ENCODE data around the gene PGAP1.
"Not testable (repeated sequence)": the region's sequence is repeated elsewhere in the genome, so short reads cannot be mapped to it uniquely, and the experiment has no call there.

Gene PGAP1

DNA sequence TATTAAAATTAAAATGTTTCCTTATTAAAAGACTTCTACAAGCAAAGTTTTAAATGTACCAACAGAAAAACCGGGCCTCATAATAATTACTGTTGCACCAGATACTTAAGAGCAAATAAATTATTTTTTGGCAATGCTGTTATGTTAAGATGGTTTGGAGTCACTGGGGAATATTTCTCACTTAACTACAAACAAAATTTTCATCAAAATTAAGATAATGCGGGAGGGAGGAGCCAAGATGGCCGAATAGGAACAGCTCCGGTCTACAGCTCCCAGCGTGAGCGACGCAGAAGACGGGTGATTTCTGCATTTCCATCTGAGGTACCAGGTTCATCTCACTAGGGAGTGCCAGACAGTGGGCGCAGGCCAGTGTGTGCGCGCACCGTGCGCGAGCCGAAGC is 21.1 kb downstream of the PGAP1 start:
- DNase-seq (ENCODE audit: insufficient read length, low spot score); FAIRE-seq: not testable (repeated sequence)

DNA sequence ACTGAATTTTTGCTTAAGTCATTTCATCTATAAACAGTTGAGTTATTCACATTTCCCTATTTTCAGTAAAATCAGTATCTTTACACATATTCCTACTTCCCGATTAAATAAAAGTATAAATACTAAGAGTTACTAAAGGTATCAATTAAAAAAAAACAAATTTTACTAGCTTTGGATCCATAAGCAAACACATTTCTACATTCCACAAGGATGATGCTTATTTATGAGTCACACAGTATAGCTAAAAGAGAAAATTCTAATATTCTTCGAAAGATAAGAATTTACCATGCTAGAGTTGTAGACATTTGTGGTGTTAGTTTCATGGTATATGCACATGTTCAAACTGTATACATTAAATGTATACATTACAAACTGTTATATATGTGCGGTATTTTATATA is 23.7 kb downstream of the PGAP1 start:
- FAIRE-seq (no peak), DNase-seq (ENCODE audit: insufficient read length, low spot score) (no peak)

DNA sequence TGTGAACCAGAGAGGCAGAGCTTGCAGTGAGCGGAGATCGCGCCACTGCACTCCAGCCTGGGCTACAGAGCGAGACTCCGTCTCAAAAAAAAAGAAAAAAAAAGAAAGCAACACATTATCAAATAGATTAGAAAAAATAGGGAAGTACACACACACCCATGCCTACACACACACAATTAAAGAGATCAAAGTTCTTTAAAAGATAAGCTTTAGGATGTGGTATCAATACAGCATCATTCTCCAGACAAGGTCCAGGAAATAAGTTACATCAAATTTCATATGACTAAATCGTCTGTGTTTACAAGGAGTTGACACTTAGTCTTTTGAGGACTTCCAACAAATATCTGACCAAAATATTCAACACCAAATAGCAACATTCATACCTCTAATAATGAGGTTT is 25.7 kb downstream of the PGAP1 start:
- DNase-seq (ENCODE audit: insufficient read length, low spot score) (no peak), FAIRE-seq (no peak)

DNA sequence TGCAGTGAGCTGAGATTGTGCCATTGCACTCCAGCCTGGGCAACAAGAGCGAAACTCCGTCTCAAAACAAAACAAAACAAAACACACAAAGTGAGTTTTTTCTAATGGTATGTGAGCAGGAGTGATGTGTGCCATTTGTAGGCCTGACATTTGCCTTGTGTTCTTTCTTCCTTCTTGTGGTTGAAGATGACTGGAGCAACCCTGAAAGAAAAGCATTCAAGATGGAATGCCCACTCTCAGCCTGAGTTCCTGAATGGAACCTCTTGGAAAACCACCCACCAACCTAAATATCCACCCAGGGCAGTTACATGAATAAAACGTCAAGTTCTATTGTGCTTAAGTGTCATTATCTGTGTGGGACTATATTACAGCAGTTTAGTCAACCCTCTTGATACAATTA is 26.5 kb downstream of the PGAP1 start:
- FAIRE-seq (no peak), DNase-seq (ENCODE audit: insufficient read length, low spot score) (no peak)

DNA sequence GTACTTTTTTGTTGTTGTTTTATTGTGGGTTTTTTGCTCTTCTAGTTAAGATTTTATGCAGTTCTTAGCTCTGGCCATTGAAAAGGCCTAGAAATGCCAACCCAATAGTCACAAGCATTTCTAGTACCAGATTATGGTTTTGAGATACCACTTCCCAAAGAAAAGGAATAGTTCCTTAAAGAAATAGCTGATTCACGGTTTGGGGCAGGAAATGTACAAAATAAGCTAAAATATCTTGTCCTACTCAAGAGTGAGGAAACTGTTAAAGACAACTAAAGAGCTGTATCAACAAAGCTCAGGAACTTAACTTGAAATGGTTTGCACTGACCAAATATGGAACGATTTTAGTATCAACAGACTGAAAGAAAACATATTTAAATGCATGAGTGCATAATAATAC is 35.4 kb downstream of the PGAP1 start:
- no peak for DNase-seq (ENCODE audit: insufficient read length, low spot score)
- FAIRE-seq, result no peak

GRCh38 chr2:196887431-196887830 is 39.1 kb downstream of the PGAP1 start:
- no peak for DNase-seq (ENCODE audit: insufficient read length, low spot score)
- no peak for FAIRE-seq

DNA sequence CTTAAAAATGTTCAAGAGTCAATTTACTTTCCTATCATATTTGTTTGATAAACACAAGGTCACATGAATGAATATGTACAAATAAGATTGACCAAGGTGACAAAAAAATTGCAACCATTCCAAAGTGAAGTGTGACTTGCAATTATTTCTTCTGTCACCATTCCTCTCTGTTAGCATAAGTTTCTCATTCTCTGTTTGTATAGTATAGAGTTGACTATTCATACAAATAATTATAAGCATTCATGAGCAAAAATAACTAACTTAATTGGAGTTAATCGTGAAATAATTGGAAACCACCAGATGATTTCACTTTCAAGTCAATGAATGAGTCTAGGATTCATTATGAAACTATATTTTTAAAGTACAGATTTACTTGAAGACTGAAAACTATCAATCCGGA is 42.1 kb downstream of the PGAP1 start:
- DNase-seq (ENCODE audit: insufficient read length, low spot score) (no peak), FAIRE-seq (no peak)

DNA sequence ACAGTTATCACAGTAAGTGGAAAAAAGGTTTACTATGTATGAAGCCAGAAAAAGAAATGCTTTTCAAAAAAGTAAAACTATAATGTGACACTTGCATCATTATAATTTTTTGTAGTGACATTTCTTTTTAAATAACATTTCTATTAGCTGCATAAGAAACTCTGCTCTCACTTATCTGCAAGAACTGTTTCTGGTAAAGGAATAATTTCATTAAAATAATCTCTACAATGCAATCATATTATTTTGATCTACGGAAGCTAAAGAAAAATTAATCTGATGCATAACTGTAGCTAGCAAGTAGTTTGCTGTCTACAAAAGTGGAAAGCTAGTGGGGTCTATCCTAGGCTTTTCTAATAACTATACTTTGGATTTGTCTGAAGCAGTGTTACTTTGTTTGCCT is 50.1 kb downstream of the PGAP1 start:
- DNase-seq (ENCODE audit: insufficient read length, low spot score), result no peak
- FAIRE-seq, result no peak

GRCh38 chr2:196875414-196875813 is 51.1 kb downstream of the PGAP1 start:
- FAIRE-seq (no peak), DNase-seq (ENCODE audit: insufficient read length, low spot score) (no peak)

DNA sequence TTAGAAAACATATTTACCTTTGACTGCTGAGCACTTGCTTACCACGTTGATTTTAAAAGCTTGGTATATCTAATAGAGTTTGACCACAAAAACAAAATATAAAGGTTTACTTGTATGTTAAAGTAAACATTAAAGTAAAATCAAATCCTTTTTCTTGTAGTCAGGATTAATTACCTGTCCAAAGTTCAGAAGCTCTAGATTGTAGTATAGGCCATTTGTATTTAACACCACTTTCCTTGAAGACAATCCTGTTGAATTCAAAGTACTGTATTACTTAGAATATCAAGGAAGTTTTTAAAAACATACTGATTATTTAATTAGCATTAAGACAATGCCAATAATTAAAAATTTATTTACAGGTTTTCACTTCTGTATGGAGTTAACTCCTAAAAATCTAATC is 53.0 kb downstream of the PGAP1 start:
- DNase-seq (ENCODE audit: insufficient read length, low spot score) (no peak), FAIRE-seq (no peak)

- no peak for FAIRE-seq
- no peak for DNase-seq (ENCODE audit: insufficient read length, low spot score)
Observed at GRCh38 chr2:196854629-196855028, 71.9 kb downstream of the PGAP1 start.

GRCh38 chr2:196853301-196854087 is 73.0 kb downstream of the PGAP1 start:
- DNase-seq (ENCODE audit: insufficient read length, low spot score) (no peak), FAIRE-seq (peak; percentile 56)

GRCh38 chr2:196851088-196851487 is 75.4 kb downstream of the PGAP1 start:
- FAIRE-seq, result no peak
- no peak for DNase-seq (ENCODE audit: insufficient read length, low spot score)

GRCh38 chr2:196849895-196850294 is 76.6 kb downstream of the PGAP1 start:
- no peak for DNase-seq (ENCODE audit: insufficient read length, low spot score)
- no peak for FAIRE-seq

- no peak for DNase-seq (ENCODE audit: insufficient read length, low spot score)
- peak; percentile 21 for FAIRE-seq
Observed at GRCh38 chr2:196846295-196846694, 80.2 kb downstream of the PGAP1 start.

GRCh38 chr2:196845371-196845770 is 81.1 kb downstream of the PGAP1 start:
- DNase-seq (ENCODE audit: insufficient read length, low spot score), result no peak
- FAIRE-seq, result no peak

- no peak for FAIRE-seq
- DNase-seq (ENCODE audit: insufficient read length, low spot score), result no peak
Observed at GRCh38 chr2:196840171-196840570, 86.3 kb downstream of the PGAP1 start.

DNA sequence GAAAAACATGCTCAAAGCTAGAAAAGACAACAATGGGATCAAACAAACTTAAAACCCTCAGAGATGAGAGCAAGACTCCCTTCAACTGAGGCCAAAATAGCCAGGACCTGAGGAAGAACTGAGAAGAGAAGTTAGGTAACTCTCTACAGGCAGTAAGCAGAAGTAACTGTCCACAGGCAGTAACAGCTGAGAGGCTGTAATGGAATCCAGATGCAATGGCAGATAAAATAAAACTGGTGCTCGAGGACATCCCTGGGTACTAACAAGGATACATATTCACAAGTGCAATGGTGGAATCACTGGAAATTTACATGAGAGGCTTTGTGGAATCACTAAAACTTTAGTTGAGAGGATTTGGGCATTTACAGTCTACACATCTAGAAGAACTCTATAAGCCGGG is 86.9 kb downstream of the PGAP1 start:
- no peak for FAIRE-seq
- no peak for DNase-seq (ENCODE audit: insufficient read length, low spot score)

GRCh38 chr2:196836440-196836839 is 90.1 kb downstream of the PGAP1 start:
- DNase-seq (ENCODE audit: insufficient read length, low spot score) (no peak), FAIRE-seq (no peak)

DNA sequence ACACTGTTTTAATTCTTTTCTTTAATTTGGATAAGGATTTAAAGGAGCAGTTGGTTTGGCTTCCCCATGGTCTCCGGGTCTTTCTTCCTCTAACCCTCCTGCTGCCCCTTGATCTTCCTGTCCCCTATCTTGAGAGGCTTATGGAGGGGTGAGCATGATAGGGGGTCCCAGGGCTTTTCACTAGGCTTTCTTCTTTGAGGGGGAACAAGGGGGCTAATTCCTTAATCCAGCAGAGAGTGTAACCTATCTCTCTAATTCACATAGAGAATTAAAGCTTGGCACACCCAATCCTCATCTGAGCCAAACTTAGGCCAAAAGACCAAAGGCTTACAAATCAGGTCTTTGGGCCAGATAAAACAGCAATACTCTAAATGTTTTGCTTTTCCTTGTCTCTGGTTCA is 95.8 kb downstream of the PGAP1 start:
- FAIRE-seq (no peak), DNase-seq (ENCODE audit: insufficient read length, low spot score) (no peak)

DNA sequence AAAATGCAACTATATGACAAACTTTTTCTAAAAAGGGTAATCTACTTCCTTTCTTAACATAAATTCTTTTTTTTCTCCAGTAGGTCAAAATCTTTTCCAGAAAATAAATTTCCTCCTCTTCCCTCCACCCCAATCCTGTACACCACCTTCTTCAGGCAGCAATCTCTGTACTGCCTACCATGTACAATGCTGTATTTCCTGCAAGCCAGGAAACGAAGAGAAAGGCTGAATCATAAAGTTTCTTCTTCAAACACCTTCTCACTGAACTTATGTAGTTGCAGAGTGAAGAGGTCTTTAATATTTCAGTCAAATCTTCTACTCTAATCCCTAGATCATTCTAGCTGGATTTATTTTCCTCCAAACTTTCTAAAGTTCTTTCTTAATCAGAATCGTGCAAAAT is 99.2 kb downstream of the PGAP1 start:
- no peak for FAIRE-seq
- no peak for DNase-seq (ENCODE audit: insufficient read length, low spot score)

GRCh38 chr2:196823750-196824522 is 102.6 kb downstream of the PGAP1 start:
- DNase-seq (ENCODE audit: insufficient read length, low spot score), result no peak
- FAIRE-seq, result no peak

Data from GM19239 (cell line).